HUES48 (cell line): ENCODE data around the gene PGLYRP3.
"Not testable (repeated sequence)": the region's sequence is repeated elsewhere in the genome, so short reads cannot be mapped to it uniquely, and the experiment has no call there.

Experiments used
- H3K27ac ChIP-seq: one replicate; pipeline ENCODE4 v1.7.0; 2013; ENCODE audit warnings: low read depth, low read length, inconsistent platforms
- H3K27me3 ChIP-seq: 2 replicates; pipeline ENCODE4 v1.6.1; 2013; ENCODE audit warnings: mild to moderate bottlenecking, low read length; ENCODE audit not compliant: control insufficient read depth, insufficient read depth
- H3K36me3 ChIP-seq: 2 replicates; pipeline ENCODE4 v1.6.1; 2013; ENCODE audit warnings: low read length; ENCODE audit not compliant: control insufficient read depth, insufficient read depth
- H3K4me1 ChIP-seq: 2 replicates; pipeline ENCODE4 v1.6.1; 2013; ENCODE audit warnings: mild to moderate bottlenecking, low read length; ENCODE audit not compliant: control insufficient read depth, insufficient read depth
- H3K4me3 ChIP-seq: 2 replicates; pipeline ENCODE4 v1.5.1; 2013; ENCODE audit warnings: mild to moderate bottlenecking, low read depth, low read length
- H3K9ac ChIP-seq: 2 replicates; pipeline ENCODE4 v1.6.1; 2013; ENCODE audit warnings: mild to moderate bottlenecking, low read depth, low read length, moderate library complexity
- H3K9me3 ChIP-seq: 2 replicates; pipeline ENCODE4 v1.6.1; 2013; ENCODE audit warnings: low read length; ENCODE audit not compliant: control insufficient read depth, insufficient read depth

The PGLYRP3 gene

GRCh38 chr1:153347049-153347448 lies 34.3 kb upstream of the PGLYRP3 start:
- H3K4me1 ChIP-seq, H3K36me3 ChIP-seq, H3K27ac ChIP-seq, H3K27me3 ChIP-seq, H3K4me3 ChIP-seq, H3K9ac ChIP-seq, H3K9me3 ChIP-seq: not testable (repeated sequence)

DNA sequence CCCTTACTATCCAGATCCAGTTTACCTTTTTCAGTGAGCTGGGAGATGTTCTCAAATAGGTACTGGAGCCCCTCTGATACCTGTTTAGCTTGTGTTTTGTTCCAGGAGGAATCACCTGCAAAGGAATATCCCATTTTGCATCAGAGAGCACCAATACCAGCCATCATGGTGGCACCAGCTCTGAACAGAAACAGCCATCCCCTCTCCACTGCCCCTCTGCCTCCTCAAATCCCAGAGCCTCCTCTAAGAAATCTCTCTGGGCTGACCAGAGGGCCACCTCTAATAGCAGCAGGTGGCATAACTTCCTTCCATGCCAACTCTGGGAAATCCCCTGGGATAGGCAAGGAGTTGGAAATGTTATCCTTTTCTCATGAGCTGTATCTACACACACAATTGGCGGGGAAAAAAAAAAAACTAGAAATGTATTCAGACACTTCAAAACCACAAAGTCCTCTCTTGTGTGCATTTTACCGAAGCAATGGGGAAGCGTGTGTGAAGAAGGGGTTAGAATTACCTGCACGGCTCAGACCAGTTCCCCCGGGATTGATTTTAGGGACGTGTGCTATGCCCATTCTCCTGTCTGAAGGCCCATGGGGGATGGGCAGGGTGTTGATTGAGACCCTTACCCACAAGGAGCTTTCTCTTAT lies 33.4 kb upstream of the PGLYRP3 start:
- H3K4me1 ChIP-seq = no peaks in the 10 kb centered on the region
- no peak overlapping the region for H3K9ac ChIP-seq
- H3K36me3 ChIP-seq = no peaks in the 10 kb centered on the region
- H3K4me3 ChIP-seq = no peak overlapping the region
- no peaks in the 10 kb centered on the region for H3K9me3 ChIP-seq
- H3K27ac ChIP-seq = no peak overlapping the region
- H3K27me3 ChIP-seq = no peaks in the 10 kb centered on the region; the same call in 1 of the 2 replicates

GRCh38 chr1:153345187-153346076 lies 32.7 kb upstream of the PGLYRP3 start:
- H3K9ac ChIP-seq = no peak overlapping the region
- no peaks in the 10 kb centered on the region for H3K4me1 ChIP-seq
- H3K27ac ChIP-seq = no peak overlapping the region

DNA sequence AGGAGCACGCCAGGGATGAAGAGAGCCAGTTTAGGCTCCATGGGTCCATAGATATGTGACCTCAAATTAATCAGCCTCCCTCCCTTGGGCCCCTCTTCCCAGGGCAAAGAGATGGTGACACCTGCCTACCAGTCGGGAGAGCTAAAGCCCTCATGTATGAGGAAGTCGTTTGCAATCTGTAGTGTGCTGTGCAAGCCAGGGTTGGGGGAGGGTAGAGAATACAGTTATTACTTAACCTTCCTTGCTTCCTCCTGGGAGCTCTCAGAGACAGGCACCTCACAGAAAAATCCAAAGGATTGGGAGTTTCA lies 31.9 kb upstream of the PGLYRP3 start:
- Histone ChIP-seq H3K4me3 (no peak overlapping the region), H3K9ac (no peak overlapping the region), H3K27me3 (no peaks in the 10 kb centered on the region; the same call in 1 of the 2 replicates), H3K27ac (no peak overlapping the region), H3K36me3 (no peaks in the 10 kb centered on the region), H3K4me1 (no peaks in the 10 kb centered on the region), H3K9me3 (no peaks in the 10 kb centered on the region)

More at GRCh38 chr1:153345187-153346076, 32.7 kb upstream of the PGLYRP3 start:
- no peaks in the 10 kb centered on the region; the same call in 1 of the 2 replicates for H3K27me3 ChIP-seq
- no peak overlapping the region for H3K4me3 ChIP-seq
- no peaks in the 10 kb centered on the region for H3K9me3 ChIP-seq
- H3K36me3 ChIP-seq = no peaks in the 10 kb centered on the region

- no peak overlapping the region for H3K9ac ChIP-seq
- no peak overlapping the region for H3K27ac ChIP-seq
- no peak overlapping the region for H3K4me3 ChIP-seq
- H3K36me3 ChIP-seq = no peaks in the 10 kb centered on the region
- H3K27me3 ChIP-seq = no peaks in the 10 kb centered on the region; the same call in 1 of the 2 replicates
- no peaks in the 10 kb centered on the region for H3K9me3 ChIP-seq
- no peaks in the 10 kb centered on the region for H3K4me1 ChIP-seq
Observed at GRCh38 chr1:153343811-153344717, 31.3 kb upstream of the PGLYRP3 start.

GRCh38 chr1:153343040-153343681 lies 30.4 kb upstream of the PGLYRP3 start:
- H3K9ac ChIP-seq = no peak overlapping the region
- H3K9me3 ChIP-seq = no peaks in the 10 kb centered on the region
- no peak overlapping the region for H3K4me3 ChIP-seq
- H3K27me3 ChIP-seq = no peaks in the 10 kb centered on the region; the same call in 1 of the 2 replicates
- no peaks in the 10 kb centered on the region for H3K4me1 ChIP-seq
- H3K36me3 ChIP-seq = no peaks in the 10 kb centered on the region
- no peak overlapping the region for H3K27ac ChIP-seq

- no peaks in the 10 kb centered on the region for H3K36me3 ChIP-seq
- H3K9ac ChIP-seq = no peak overlapping the region
- no peaks in the 10 kb centered on the region for H3K4me1 ChIP-seq
- no peaks in the 10 kb centered on the region; the same call in 1 of the 2 replicates for H3K27me3 ChIP-seq
- no peak overlapping the region for H3K27ac ChIP-seq
- H3K9me3 ChIP-seq = no peaks in the 10 kb centered on the region
- H3K4me3 ChIP-seq = no peak overlapping the region
Observed at GRCh38 chr1:153342178-153342577, 29.4 kb upstream of the PGLYRP3 start.

DNA sequence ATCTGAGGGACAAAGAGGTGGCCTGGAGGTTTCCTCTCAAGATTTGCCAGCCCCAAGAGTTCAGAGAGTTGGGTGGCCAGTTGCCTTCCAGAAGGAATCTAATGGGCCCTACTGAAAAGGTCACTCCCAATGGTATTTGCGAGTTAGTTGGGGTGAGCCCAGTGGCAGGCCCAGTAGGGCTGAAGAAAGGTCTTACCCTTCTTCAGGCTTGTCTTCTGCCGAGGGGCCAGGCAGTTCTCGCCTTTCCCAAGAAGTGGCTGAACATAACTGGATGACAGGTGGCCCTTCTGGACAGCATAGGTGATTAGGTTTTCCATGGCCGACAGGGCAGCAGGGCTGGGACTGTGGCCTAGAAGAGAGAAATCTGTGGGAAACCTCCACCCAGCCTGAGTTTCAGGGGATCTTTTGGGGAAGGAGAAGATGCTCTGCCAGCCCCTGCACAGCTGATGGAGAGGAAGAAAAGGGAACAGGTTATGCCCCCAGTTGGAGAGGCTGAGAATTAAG lies 28.7 kb upstream of the PGLYRP3 start:
- H3K9me3 ChIP-seq = no peaks in the 10 kb centered on the region
- no peak overlapping the region for H3K4me3 ChIP-seq
- no peak overlapping the region for H3K9ac ChIP-seq
- no peaks in the 10 kb centered on the region; the same call in 1 of the 2 replicates for H3K27me3 ChIP-seq
- no peaks in the 10 kb centered on the region for H3K4me1 ChIP-seq
- no peaks in the 10 kb centered on the region for H3K36me3 ChIP-seq
- H3K27ac ChIP-seq = no peak overlapping the region

DNA sequence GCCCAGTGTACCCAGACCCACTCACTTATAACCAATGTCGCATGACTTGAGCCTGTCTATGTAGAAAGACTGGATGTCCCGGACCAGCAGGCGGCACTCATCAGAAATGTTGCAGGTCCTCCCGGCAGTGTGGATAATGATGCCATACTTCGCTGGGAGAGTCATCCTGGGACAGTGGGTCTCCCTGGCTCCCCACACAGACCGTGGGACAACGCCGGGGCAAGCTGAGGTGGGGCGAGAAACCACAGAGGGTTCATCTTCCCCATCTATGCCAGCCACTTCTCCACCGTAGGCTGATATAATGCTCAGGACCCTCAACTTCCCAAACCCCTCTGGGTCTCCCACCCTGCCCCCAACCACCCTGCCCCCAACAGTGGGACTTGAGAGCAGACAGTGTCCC lies 27.6 kb upstream of the PGLYRP3 start:
- Histone ChIP-seq H3K36me3 (no peaks in the 10 kb centered on the region), H3K4me3 (no peak overlapping the region), H3K9ac (no peak overlapping the region), H3K27me3 (no peaks in the 10 kb centered on the region; the same call in 1 of the 2 replicates), H3K9me3 (no peaks in the 10 kb centered on the region; the same call in 1 of the 2 replicates), H3K4me1 (no peaks in the 10 kb centered on the region), H3K27ac (no peak overlapping the region)

GRCh38 chr1:153339802-153340201 lies 27.1 kb upstream of the PGLYRP3 start:
- Histone ChIP-seq H3K27me3 (no peaks in the 10 kb centered on the region; the same call in 1 of the 2 replicates), H3K4me3 (no peak overlapping the region), H3K4me1 (no peaks in the 10 kb centered on the region), H3K36me3 (no peaks in the 10 kb centered on the region), H3K9ac (no peak overlapping the region), H3K9me3 (no peaks in the 10 kb centered on the region; the same call in 1 of the 2 replicates), H3K27ac (no peak overlapping the region)
